NCI-H345 treated with DMSO at 0.1 percent for 48 hours (cell line): Measurements from ENCODE around the gene RIMS1.
"Not testable (repeated sequence)": the region's sequence is repeated elsewhere in the genome, so short reads cannot be mapped to it uniquely, and the experiment has no call there.

ENCODE experiments used
- DNase-seq: peaks from one replicate; lab custom pipeline; 2025; ENCODE audit not compliant: unreplicated experiment; lab: John Stamatoyannopoulos, UW

The RIMS1 gene

DNA sequence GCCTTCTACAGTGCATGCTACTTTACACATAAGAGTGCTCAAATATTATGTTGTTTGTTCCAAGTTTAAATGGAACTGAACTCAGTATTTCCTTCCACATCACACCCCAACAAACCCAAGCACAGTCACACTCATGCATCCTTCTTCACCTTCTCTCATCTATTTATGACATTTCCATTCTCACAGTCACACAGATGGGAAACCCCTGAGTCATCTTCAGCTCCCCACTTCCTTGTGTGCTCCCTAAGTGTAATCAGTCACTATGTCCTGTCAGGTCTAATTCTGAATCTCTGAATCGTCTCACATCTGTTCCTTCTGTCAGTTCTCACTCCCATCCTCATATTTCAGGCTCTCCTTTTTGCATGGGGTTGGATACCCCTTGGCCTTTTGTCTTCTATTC, 96.0 kb downstream of the RIMS1 start:
- DNase-seq, result no peak

GRCh38 chr6:71983131-71983530, 96.8 kb downstream of the RIMS1 start:
- no peak for DNase-seq

GRCh38 chr6:71994705-71995271, 108.4 kb downstream of the RIMS1 start:
- no peak for DNase-seq

GRCh38 chr6:71997341-71997740, 111.0 kb downstream of the RIMS1 start:
- no peak for DNase-seq

DNA sequence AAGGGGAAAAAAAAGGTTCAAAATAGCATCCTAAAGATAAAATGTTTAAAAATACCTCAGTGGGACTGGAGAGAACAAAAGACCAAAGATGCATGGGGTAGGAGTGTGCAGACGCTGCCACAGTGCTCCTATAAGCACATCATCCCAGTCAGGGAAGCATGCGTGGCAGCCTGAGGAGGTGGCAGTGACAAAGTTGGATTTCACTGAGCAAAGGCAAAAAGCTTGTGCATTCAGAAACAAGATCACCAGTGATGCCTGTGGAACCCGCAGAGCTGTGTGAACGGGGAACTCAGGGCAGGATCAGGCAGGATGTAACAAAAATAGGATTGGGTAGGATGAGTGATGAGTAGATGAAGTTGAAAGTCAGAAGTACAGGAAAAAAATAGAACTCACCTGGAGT, 116.1 kb downstream of the RIMS1 start:
- DNase-seq, result no peak

GRCh38 chr6:72006591-72006990, 120.2 kb downstream of the RIMS1 start:
- DNase-seq, result not testable (repeated sequence)

- DNase-seq, result no peak
These were observed 136.5 kb downstream of the RIMS1 start for GRCh38 chr6:72022830-72023229.

DNA sequence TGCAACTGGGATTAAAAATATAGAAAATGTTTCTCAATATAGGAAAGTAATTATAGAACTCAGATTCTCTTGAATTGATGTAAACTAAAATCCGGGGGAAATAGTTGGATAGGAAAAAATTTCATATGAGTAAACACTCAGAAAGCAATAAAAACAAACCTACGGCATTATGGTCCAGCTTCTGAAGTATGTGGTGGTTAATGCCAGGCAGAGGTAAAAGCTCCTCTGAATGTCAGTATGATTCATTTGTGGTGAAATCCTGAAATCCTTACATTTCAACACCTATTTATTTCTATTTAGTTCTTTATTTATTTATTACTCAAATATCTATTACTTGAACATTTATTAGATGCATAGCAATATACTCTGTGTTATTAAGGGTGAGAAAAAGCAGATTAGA, 145.1 kb downstream of the RIMS1 start:
- no peak for DNase-seq

DNA sequence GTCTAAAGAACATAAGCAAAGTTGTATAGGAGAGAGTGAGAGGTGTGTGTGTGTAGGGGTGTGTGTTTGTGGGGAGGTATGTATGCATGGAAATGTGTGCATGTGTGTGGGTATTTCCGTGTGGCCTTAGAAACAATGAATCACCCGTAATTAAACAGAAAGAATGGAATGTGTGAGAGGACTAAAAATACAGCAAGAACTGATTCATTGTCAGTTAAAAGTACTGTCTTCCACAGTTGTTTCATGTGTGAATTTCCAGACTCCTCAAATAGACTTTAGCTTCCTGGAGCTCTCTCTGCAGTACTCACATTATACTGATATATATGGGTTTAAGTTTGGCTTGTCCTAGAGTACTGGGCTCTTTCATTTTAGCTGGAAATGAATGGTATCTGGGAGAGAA, 145.7 kb downstream of the RIMS1 start:
- no peak for DNase-seq

GRCh38 chr6:72035486-72035885, 149.1 kb downstream of the RIMS1 start:
- DNase-seq, result no peak

- no peak for DNase-seq
These were observed 149.6 kb downstream of the RIMS1 start for GRCh38 chr6:72035966-72036365.

- DNase-seq, result no peak
These were observed 150.7 kb downstream of the RIMS1 start for GRCh38 chr6:72037006-72037405.

- DNase-seq, result no peak
These were observed 153.8 kb downstream of the RIMS1 start for GRCh38 chr6:72040111-72040510.

DNA sequence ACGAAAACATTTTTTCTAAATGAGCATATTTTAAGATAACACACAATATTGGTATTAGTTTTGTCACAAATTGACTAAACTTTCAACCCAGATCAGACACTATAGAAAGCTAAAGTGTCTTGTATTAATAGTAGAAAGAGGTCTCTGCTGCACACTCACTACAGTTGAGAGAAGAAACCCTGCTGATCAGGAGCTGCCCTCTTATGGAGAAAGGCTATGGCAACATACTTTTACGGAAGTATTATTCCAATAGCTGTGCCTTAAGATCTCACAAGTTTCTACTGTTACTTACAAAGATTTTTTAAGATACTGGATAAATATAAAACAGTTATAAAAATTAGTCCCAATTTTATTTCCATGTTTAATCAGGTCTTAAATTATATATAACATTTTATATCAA, 155.7 kb downstream of the RIMS1 start:
- DNase-seq, result no peak

- DNase-seq, result no peak
These were observed 161.7 kb downstream of the RIMS1 start for GRCh38 chr6:72048080-72048479.

DNA sequence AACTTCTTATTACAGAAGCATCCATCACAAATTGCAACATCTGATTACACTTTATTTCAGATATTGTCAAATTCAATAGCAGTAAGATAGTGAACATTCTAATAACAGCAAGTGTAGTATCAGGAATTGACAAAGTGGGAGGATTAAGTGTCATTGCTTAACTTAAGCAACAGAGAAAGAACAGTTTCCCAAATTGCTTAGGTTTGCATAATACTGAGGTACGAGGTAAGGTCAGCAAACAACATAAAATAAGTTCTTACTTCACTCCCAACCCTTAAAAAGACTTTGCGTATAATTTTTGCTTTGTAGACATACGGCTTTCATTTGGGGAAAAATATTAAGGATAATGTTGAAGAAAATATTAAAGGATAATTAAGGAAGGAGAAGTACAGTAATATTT, 163.0 kb downstream of the RIMS1 start:
- no peak for DNase-seq

GRCh38 chr6:72061286-72061685, 174.9 kb downstream of the RIMS1 start:
- no peak for DNase-seq

DNA sequence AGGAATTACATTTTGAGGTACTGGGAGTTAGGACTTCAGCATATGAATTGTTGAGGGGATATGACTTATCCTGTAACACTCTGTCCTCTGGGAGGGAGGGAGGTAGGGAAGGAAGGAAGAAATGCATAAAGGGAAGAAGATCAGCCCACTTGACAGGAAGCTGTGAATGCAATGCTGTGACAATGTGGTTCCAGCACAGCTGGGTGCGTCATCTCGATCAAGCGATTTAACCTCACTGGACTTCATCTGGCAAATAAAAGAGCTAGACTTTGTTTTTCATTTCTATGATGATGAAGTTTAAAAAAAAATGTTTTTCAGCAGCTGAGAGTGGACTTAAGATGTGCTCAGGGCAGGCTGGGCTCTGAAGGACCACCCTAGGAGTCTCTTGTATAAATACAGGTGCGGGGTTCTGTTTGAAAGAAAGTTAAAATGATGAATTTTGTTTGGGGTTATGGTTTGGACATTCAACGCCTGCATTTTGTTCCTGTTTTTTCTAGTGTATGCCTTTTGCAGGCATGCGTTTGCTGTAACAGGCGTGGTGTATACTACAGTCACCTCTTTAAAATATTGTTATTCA, 178.1 kb downstream of the RIMS1 start:
- DNase-seq, result no peak

- no peak for DNase-seq
These were observed 191.7 kb downstream of the RIMS1 start for GRCh38 chr6:72078096-72078495.

- DNase-seq, result no peak
These were observed 194.1 kb downstream of the RIMS1 start for GRCh38 chr6:72080260-72080941.

DNA sequence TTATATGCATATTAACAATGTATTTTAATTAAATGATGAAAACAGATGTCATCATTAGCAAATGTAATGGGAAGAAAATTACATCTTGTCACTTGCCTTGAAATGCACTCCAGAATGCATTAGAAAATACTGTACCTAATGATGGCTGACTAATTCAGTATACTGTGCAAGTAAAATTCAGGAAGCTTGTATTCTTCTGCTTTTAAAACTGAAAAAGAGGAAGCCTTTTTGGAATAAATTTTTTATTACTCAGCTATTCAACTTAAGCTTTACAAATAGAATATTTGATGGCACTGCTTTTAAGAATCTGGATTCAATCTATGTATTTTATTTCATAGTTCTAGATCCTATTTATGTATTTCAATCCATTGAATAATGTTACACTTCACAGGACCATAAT, 195.5 kb downstream of the RIMS1 start:
- DNase-seq, result no peak

DNA sequence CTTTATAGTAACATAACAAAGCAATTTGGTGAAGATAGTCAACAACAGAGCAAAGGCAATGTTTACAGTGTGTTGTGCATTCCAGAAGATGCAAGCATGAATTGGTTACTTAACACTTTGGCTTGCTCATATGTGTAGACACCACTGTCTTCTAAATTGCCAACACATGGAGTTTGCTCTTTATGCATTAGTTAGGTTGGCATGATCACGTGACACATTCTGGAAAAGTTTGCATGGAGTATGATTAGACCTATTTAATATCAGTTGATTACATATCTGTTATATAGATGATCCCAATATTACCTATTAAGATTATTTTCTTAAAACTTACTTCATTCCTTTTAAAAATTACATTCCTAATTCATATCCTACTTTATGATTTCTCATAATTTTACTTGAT, 197.6 kb downstream of the RIMS1 start:
- DNase-seq, result no peak
